ENCODE results near the gene TUBB.

The TUBB gene

DNA sequence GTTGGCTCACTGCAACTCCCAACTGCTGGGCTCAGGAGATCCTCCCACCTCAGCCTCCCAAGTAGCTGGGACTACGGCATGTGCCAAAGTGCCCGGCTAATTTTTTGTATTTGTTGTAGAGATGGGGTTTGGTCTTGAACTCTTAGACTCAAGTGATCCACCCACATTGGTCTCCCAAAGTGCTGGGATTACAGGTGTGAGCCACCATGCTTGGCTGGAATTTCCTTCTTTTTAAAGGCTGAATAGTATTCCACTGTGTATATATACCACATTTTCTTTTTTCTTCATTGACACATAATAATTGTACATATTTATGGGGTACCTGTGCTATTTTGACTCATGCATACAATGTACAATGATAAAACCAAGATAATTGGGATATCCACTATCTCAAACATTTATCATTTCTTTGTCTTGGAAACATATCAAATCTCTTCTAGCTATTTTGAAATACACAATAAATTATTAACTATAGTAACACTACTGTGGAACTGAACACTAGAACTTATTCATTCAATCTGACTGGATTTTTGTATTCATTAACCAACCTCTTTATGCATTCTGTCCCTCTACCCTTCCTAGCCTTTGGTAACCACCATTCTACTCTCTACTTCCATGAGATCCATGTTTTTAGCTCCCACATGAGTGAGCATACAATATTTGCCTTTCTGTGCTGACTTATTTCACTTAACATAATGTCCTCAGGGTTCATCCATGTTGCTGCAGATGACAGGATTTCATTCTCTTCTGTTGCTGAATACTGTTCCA is 10.9 kb upstream of the TUBB start:
- no peak overlapping the region for H3K27ac ChIP-seq

DNA sequence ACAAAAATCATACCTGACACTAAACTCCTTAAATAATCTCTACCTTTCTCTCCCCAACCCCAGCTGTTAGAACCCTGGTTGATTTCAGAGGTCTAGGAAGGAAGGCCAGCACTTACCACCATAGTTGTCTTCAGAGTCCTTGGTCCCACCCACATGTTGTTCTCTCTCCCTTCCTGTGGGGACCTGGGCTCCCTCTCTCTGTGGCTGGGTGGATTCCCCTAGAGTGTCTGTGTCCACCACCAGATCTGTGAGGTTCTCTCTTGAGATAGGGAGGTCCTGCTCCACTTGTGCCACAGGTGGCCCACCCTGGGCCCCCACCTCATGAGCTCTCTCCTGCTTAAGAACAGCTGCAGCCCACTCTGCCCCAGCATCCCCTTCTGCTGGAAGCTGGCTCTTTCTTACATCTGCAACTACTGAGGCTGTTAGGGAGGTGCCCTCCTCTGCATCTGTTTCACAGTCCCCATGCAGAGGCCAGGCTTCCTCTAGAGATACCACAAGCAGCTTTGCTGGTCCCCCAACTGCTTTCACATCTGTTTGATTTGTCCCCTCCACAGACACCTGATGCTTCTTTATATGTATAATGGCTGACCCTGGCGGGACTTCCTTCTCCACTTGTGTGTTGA is 8.3 kb upstream of the TUBB start:
- Histone ChIP-seq H3K27ac (no peak overlapping the region), H3K9me3 (no peaks in the 10 kb centered on the region), H3K4me3 (no peak overlapping the region), H3K4me1 (peaks cover 0 to 9% (median 5%) of the 10 kb centered on the region in 4 donors), H3K36me3 (peaks cover 53 to 85% (median 67%) of the 10 kb centered on the region in 3 donors), H3K27me3 (no peaks in the 10 kb centered on the region)
- TF ChIP-seq, protein P1, sequence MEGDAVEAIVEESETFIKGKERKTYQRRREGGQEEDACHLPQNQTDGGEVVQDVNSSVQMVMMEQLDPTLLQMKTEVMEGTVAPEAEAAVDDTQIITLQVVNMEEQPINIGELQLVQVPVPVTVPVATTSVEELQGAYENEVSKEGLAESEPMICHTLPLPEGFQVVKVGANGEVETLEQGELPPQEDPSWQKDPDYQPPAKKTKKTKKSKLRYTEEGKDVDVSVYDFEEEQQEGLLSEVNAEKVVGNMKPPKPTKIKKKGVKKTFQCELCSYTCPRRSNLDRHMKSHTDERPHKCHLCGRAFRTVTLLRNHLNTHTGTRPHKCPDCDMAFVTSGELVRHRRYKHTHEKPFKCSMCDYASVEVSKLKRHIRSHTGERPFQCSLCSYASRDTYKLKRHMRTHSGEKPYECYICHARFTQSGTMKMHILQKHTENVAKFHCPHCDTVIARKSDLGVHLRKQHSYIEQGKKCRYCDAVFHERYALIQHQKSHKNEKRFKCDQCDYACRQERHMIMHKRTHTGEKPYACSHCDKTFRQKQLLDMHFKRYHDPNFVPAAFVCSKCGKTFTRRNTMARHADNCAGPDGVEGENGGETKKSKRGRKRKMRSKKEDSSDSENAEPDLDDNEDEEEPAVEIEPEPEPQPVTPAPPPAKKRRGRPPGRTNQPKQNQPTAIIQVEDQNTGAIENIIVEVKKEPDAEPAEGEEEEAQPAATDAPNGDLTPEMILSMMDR (IDR thresholded peaks at IDR 0.05), result no peak
- intact Hi-C loops (cut with DNase I; ENCODE audit: low total_unique reads), result no loop called here
- DNase-seq, result no peak

More for the DNA sequence above, 10.9 kb upstream of the TUBB start:
- intact Hi-C loops (cut with DNase I; ENCODE audit: low total_unique reads), result no loop called here
- TF ChIP-seq, protein P1 (IDR thresholded peaks at IDR 0.05), result no peak
- Histone ChIP-seq H3K36me3 (peaks cover 53 to 100% (median 84%) of the 10 kb centered on the region in 3 donors), H3K4me3 (no peak overlapping the region), H3K4me1 (no peaks in the 10 kb centered on the region), H3K27me3 (no peaks in the 10 kb centered on the region), H3K9me3 (no peaks in the 10 kb centered on the region)
- DNase-seq, result no peak

DNA sequence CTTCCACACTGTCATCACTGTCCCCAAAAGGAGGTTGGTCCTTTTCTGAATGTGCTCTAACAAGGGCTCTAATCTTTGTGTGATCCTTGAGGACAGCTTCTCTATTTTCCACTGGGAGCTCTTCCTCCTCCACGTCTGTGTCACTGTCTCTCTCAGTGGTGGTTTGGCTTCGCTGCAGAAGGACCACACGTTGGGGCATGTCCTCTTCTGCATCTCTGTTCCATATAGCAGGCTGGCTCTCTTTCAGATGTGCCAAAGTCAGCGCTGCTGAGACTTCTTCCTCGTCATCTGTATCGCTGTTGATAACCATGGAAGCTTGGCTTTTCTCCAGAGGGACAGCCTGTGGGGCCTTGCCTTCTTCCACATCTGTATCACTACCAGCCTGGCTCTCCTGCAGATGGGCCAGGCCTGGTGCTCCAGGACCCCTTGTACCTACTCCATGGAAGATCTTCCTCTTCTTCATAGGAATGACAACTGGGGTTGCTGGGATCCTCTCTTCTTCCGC is 7.7 kb upstream of the TUBB start:
- H3K27me3 ChIP-seq, result no peaks in the 10 kb centered on the region
- peaks cover 0 to 9% (median 5%) of the 10 kb centered on the region in 4 donors for H3K4me1 ChIP-seq
- no peak overlapping the region for H3K4me3 ChIP-seq
- intact Hi-C loops (cut with DNase I; ENCODE audit: low total_unique reads), result no loop called here
- no peak for DNase-seq
- H3K9me3 ChIP-seq, result no peaks in the 10 kb centered on the region
- no peak overlapping the region for H3K27ac ChIP-seq
- TF ChIP-seq, protein P1 (IDR thresholded peaks at IDR 0.05), result no peak
- H3K36me3 ChIP-seq, result peaks cover 46 to 79% (median 62%) of the 10 kb centered on the region in 3 donors

DNA sequence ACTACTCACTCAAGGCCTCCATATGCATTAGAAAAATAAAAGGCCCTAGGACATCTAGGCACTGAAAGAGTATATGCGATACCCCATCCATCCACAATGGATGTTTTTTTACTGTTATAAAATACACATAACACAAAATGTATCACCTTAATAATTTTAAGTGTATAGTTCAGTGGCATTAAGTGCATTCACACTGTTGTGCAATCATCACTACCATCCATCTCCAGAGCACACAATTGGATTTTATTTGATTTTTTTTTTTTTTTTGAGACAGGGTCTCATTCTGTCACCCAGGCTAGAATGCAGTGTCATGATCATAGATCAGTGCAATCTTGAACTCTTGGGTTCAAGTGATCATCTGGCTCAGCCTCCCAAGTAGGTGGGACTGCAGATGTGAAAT is 5.9 kb upstream of the TUBB start:
- intact Hi-C loops (cut with DNase I; ENCODE audit: low total_unique reads), result no loop called here
- Histone ChIP-seq H3K4me1 (peaks cover 0 to 19% (median 13%) of the 10 kb centered on the region in 4 donors), H3K27me3 (no peaks in the 10 kb centered on the region), H3K36me3 (peaks cover 38 to 61% (median 51%) of the 10 kb centered on the region in 3 donors), H3K9me3 (no peaks in the 10 kb centered on the region), H3K4me3 (no peak overlapping the region), H3K27ac (no peak overlapping the region)
- TF ChIP-seq, protein P1 (IDR thresholded peaks at IDR 0.05), result no peak
- DNase-seq, result no peak

DNA sequence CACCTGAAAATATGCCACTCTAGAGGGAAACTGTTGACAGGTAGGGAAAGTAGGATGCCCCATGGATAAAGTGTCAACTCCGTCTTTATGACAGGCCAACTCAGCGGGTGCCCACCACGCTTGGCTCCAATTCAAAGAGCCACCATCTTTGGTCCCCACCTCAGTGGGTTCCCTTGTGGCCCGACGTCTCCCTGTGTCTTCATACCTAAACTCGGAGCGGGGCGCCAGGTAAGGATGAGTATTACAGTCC is 3.3 kb upstream of the TUBB start:
- peaks cover 20 to 36% (median 25%) of the 10 kb centered on the region in 3 donors for H3K36me3 ChIP-seq
- TF ChIP-seq, protein P1 (IDR thresholded peaks at IDR 0.05), result no peak
- peak overlapping the region; percentile 61 to 67 for H3K4me3 ChIP-seq
- no peak for DNase-seq
- no peaks in the 10 kb centered on the region for H3K9me3 ChIP-seq
- intact Hi-C loops (cut with DNase I; ENCODE audit: low total_unique reads), result loop anchor here (2.0 kb wide), 1 partner anchor 26 kb away; the partner anchor contains the start of gene NRM
- no peaks in the 10 kb centered on the region for H3K27me3 ChIP-seq
- H3K27ac ChIP-seq, result peak overlapping the region; percentile 89 to 95
- H3K4me1 ChIP-seq, result peaks cover 0 to 27% (median 17%) of the 10 kb centered on the region in 4 donors
